Uterus (tissue), 4 donors: Measurements from ENCODE around the gene ANKLE1. TPM values are rescaled to one million over a fixed set of nuclear protein-coding genes. Genes with fewer than 3 reads are reported as not detected.

Experiments
- DNase-seq, 2 donors: peaks; one replicate each; pipeline ENCODE4 v3.0.0-alpha.2; 2019 to 2020
- H3K27ac ChIP-seq, 2 donors: fragments of 200-600 bp; sonication (generic); 1 replicate in 1 of 2; 2 replicates in 1 of 2; pipeline ENCODE4 v1.5.1; 2016 to 2018
- H3K27me3 ChIP-seq, 2 donors: fragments of 200-600 bp; sonication (generic); one replicate each; pipeline ENCODE4 v1.5.1; 2018 to 2019; ENCODE audit warnings: control low read depth in 1 of 2
- H3K36me3 ChIP-seq, 2 donors: fragments of 200-600 bp; sonication (generic); one replicate each; pipeline ENCODE4 v1.5.1; 2019; ENCODE audit warnings: control low read depth in 1 of 2
- H3K4me1 ChIP-seq, 2 donors: fragments of 200-600 bp; sonication (generic); one replicate each; pipeline ENCODE4 v1.5.1; 2018 to 2019; ENCODE audit warnings: control low read depth in 1 of 2
- H3K4me3 ChIP-seq, 2 donors: fragments of 200-600 bp; sonication (generic); 1 replicate in 1 of 2; 2 replicates in 1 of 2; pipeline ENCODE4 v1.5.1; 2018 to 2019; ENCODE audit warnings: mild to moderate bottlenecking in 1 of 2
- H3K9me3 ChIP-seq, 2 donors: fragments of 200-600 bp; sonication (generic); one replicate each; pipeline ENCODE4 v1.5.1; 2019; ENCODE audit warnings: control low read depth in 1 of 2
- CTCF ChIP-seq, 4 experiments: fragments of 200-600 bp in 2 of 4; fragments of 450-650 bp in 2 of 4; sonication (generic) in 2 of 4; IDR thresholded peaks; one replicate each; pipeline ENCODE4 v1.5.1; 2016 to 2019; ENCODE audit warnings: antibody characterized with exemption in 4 of 4, mild to moderate bottlenecking in 2 of 4, moderate library complexity in 1 of 4
- POLR2A ChIP-seq, 2 donors: fragments of 450-650 bp; IDR thresholded peaks; one replicate each; pipeline ENCODE4 v1.6.1; 2016; ENCODE audit warnings: antibody characterized with exemption in 2 of 2, mild to moderate bottlenecking in 1 of 2, moderate library complexity in 1 of 2
- intact Hi-C: fragments of 100-400 bp; cut with DNase I; formaldehyde crosslinking; loops from one replicate; pipeline ENCODE4 v1.15.1; 2023; ENCODE audit warnings: low total_unique reads
- total RNA-seq, 4 donors: library from RNA; depleted of rRNA in 3 of 4; stranded (reverse); fragments of >200 nt in 3 of 4; gene quantifications; one replicate each; pipeline versions ENCODE4 v1.1.0 to v1.2.4, GENCODE V29; 2014 to 2023
- donor health status: DM: yes; HTN: yes; CAD: no.

The ANKLE1 gene
- total RNA-seq, 4 donors from 2014 or later = 1.6 to 2.4 TPM; not detected in 2

GRCh38 chr19:17331045-17331558, 49.4 kb downstream of the ANKLE1 start:
- DNase-seq = no peak
- intact Hi-C loops = no loop called here
- no peak overlapping the region for H3K27ac ChIP-seq
- no peaks in the 10 kb centered on the region for H3K36me3 ChIP-seq
- peaks cover 0 to 16% of the 10 kb centered on the region in 2 donors for H3K4me1 ChIP-seq
- H3K4me3 ChIP-seq = no peak overlapping the region
- no peak for TF ChIP-seq CTCF (IDR thresholded peaks at IDR 0.05)
- TF ChIP-seq POLR2A (IDR thresholded peaks at IDR 0.05) = no peak
- H3K9me3 ChIP-seq = no peaks in the 10 kb centered on the region
- peaks cover 0 to 12% of the 10 kb centered on the region in 2 donors for H3K27me3 ChIP-seq

- H3K27ac ChIP-seq = no peak overlapping the region
- no peaks in the 10 kb centered on the region for H3K9me3 ChIP-seq
- peaks cover 0 to 16% of the 10 kb centered on the region in 2 donors for H3K4me1 ChIP-seq
- H3K27me3 ChIP-seq = peaks cover 0 to 12% of the 10 kb centered on the region in 2 donors
- H3K36me3 ChIP-seq = no peaks in the 10 kb centered on the region
- intact Hi-C loops = no loop called here
- H3K4me3 ChIP-seq = no peak overlapping the region
- no peak for DNase-seq
- TF ChIP-seq CTCF (IDR thresholded peaks at IDR 0.05) (no peak), POLR2A (IDR thresholded peaks at IDR 0.05) (no peak)
Observed at GRCh38 chr19:17332360-17332676, 50.6 kb downstream of the ANKLE1 start.

- H3K9me3 ChIP-seq = no peaks in the 10 kb centered on the region
- H3K36me3 ChIP-seq = no peaks in the 10 kb centered on the region
- no peak overlapping the region for H3K4me3 ChIP-seq
- DNase-seq = no peak
- TF ChIP-seq CTCF (IDR thresholded peaks at IDR 0.05) (no peak), POLR2A (IDR thresholded peaks at IDR 0.05) (no peak)
- intact Hi-C loops = no loop called here
- no peak overlapping the region for H3K27ac ChIP-seq
- H3K27me3 ChIP-seq = peaks cover 0 to 12% of the 10 kb centered on the region in 2 donors
- H3K4me1 ChIP-seq = peaks cover 0 to 18% of the 10 kb centered on the region in 2 donors
Observed at GRCh38 chr19:17332677-17333581, 51.2 kb downstream of the ANKLE1 start.

GRCh38 chr19:17333611-17334413, 52.1 kb downstream of the ANKLE1 start:
- H3K27me3 ChIP-seq = peaks cover 0 to 12% of the 10 kb centered on the region in 2 donors
- H3K9me3 ChIP-seq = no peaks in the 10 kb centered on the region
- peak overlapping the region; percentile 34 to 59 for H3K4me3 ChIP-seq
- TF ChIP-seq CTCF (IDR thresholded peaks at IDR 0.05) (no peak), POLR2A (IDR thresholded peaks at IDR 0.05) (no peak)
- DNase-seq = no peak
- intact Hi-C loops = no loop called here
- H3K4me1 ChIP-seq = peaks cover 0 to 17% of the 10 kb centered on the region in 2 donors
- H3K36me3 ChIP-seq = no peaks in the 10 kb centered on the region
- H3K27ac ChIP-seq = peak overlapping the region in 1 of 2 donors; percentile 30
